SK-N-SH (cell line): ENCODE results near the gene RRAGC. TPM values are rescaled to one million over a fixed set of nuclear protein-coding genes. Genes with fewer than 3 reads are reported as not detected.

ENCODE experiments used
- CTCF ChIA-PET: fragments of 300-600, 350-600 bp; formaldehyde crosslinking; extraction: SDS; loops from one replicate; lab custom pipeline; 2021; lab: Yijun Ruan, JAX
- POLR2A ChIA-PET: fragments of 350-600 bp; sonication (Branson Sonifier 250); formaldehyde crosslinking; extraction: SDS; loops from one replicate; lab custom pipeline; 2020; ENCODE audit warnings: antibody characterized with exemption, inconsistent platforms; lab: Yijun Ruan, JAX
- DNase-seq: peaks from one replicate; pipeline ENCODE4 v3.0.0; 2012
- H2AFZ ChIP-seq: fragments of 200-600 bp; sonication (generic); 2 replicates; pipeline ENCODE4 v1.8.1; 2016; ENCODE audit warnings: antibody characterized with exemption, mild to moderate bottlenecking, low read depth
- H3F3A ChIP-seq: fragments of 200-600 bp; sonication (generic); replicated peaks from 2 replicates; pipeline ENCODE3; 2016; ENCODE audit warnings: antibody characterized with exemption, mild to moderate bottlenecking; ENCODE audit not compliant: insufficient read depth
- H3K27ac ChIP-seq, 2 experiments: fragments of 200-500 bp in 1 of 2; fragments of 200-600 bp in 1 of 2; sonication (Bioruptor generic) in 1 of 2; sonication (generic), shearing (Covaris generic) in 1 of 2; 2 replicates each; pipeline versions ENCODE4 v1.5.1 to v1.6.1; 2014 to 2016; ENCODE audit warnings: low read depth in 2 of 2, inconsistent platforms in 1 of 2, low read length in 1 of 2, mild to moderate bottlenecking in 1 of 2, mixed read lengths in 1 of 2
- H3K27me3 ChIP-seq: fragments of 200-600 bp; sonication (generic), shearing (Covaris generic); 2 replicates; pipeline ENCODE4 v1.6.1; 2016; ENCODE audit warnings: mixed run types; ENCODE audit not compliant: insufficient read depth
- H3K36me3 ChIP-seq, 2 experiments: fragments of 200-500 bp in 1 of 2; fragments of 200-600 bp in 1 of 2; sonication (Bioruptor generic) in 1 of 2; sonication (generic) in 1 of 2; replicated peaks in 1 of 2; 2 replicates each; pipeline versions ENCODE3 to v1.5.1; 2014 to 2016; ENCODE audit warnings: low read length in 1 of 2, mild to moderate bottlenecking in 1 of 2; ENCODE audit not compliant: insufficient read depth in 2 of 2, control insufficient read depth in 1 of 2
- H3K4me1 ChIP-seq, 2 experiments: fragments of 200-500 bp in 1 of 2; fragments of 200-600 bp in 1 of 2; sonication (Bioruptor generic) in 1 of 2; sonication (generic), shearing (Covaris generic) in 1 of 2; 2 replicates each; pipeline versions ENCODE4 v1.5.1 to v1.6.1; 2014 to 2016; ENCODE audit warnings: low read depth in 1 of 2, low read length in 1 of 2, mixed run types in 1 of 2; ENCODE audit not compliant: insufficient read depth in 2 of 2, control insufficient read depth in 1 of 2
- H3K4me2 ChIP-seq: fragments of 200-600 bp; sonication (generic), shearing (Covaris generic); 2 replicates; pipeline ENCODE4 v1.6.1; 2017; ENCODE audit warnings: mixed run types
- H3K4me3 ChIP-seq, 2 experiments: fragments of 200-500 bp in 1 of 2; fragments of 200-600 bp in 1 of 2; sonication (Bioruptor generic) in 1 of 2; sonication (generic), shearing (Covaris generic) in 1 of 2; 2 replicates each; pipeline versions ENCODE4 v1.5.1 to v1.8.1; 2014 to 2016; ENCODE audit warnings: low read depth in 2 of 2, inconsistent platforms in 1 of 2, low read length in 1 of 2, mild to moderate bottlenecking in 1 of 2, mixed read lengths in 1 of 2, moderate library complexity in 1 of 2
- H3K79me2 ChIP-seq: fragments of 200-600 bp; sonication (generic); 2 replicates; pipeline ENCODE4 v1.8.1; 2017; ENCODE audit warnings: mild to moderate bottlenecking; ENCODE audit not compliant: insufficient read depth
- H3K9ac ChIP-seq: fragments of 200-600 bp; sonication (generic); 2 replicates; pipeline ENCODE4 v1.6.1; 2017; ENCODE audit warnings: mixed run types
- H3K9me2 ChIP-seq: fragments of 200-600 bp; sonication (generic); 2 replicates; pipeline ENCODE4 v1.6.1; 2017; ENCODE audit warnings: mixed run types
- H3K9me3 ChIP-seq: fragments of 200-600 bp; sonication (generic); 2 replicates; pipeline ENCODE4 v1.6.1; 2017; ENCODE audit warnings: mixed run types, mild to moderate bottlenecking, moderate library complexity
- H4K20me1 ChIP-seq: fragments of 200-600 bp; sonication (generic); 2 replicates; pipeline ENCODE4 v1.6.1; 2017; ENCODE audit warnings: mild to moderate bottlenecking, mixed run types; ENCODE audit not compliant: insufficient read depth
- FOSL2 ChIP-seq: IDR thresholded peaks from 2 replicates; pipeline ENCODE4 v1.4.0; 2012; ENCODE audit warnings: low read depth, mild to moderate bottlenecking, moderate library complexity, borderline replicate concordance
- GABPA ChIP-seq: IDR thresholded peaks from 2 replicates; pipeline ENCODE4 v1.4.0; 2012; ENCODE audit warnings: low read depth, mild to moderate bottlenecking
- POLR2AphosphoS5 ChIP-seq: IDR thresholded peaks from 2 replicates; pipeline ENCODE4 v1.6.1; 2012; ENCODE audit warnings: low read depth, low read length
- RXRA ChIP-seq: IDR thresholded peaks from 2 replicates; pipeline ENCODE4 v1.4.0; 2012; ENCODE audit warnings: low read depth, mild to moderate bottlenecking, borderline replicate concordance
- TAF1 ChIP-seq: IDR thresholded peaks from 2 replicates; pipeline ENCODE4 v1.6.1; 2012; ENCODE audit warnings: low read depth, mild to moderate bottlenecking, low read length, moderate library complexity, borderline replicate concordance
- YY1 ChIP-seq: IDR thresholded peaks from 2 replicates; pipeline ENCODE4 v1.4.0; 2012; ENCODE audit warnings: low read depth, mild to moderate bottlenecking
- WGBS: methylation state at CpG from one replicate; pipeline ENCODE4 v1.1.6; 2017; ENCODE audit warnings: low lambda C conversion rate; 5-methylcytosine and 5-hydroxymethylcytosine counted together
- polyA plus RNA-seq, 3 experiments: library from polyadenylated mRNA; depleted of rRNA; stranded (reverse); fragments of >200 nt; gene quantifications; 2 replicates each; pipeline ENCODE4 v1.2.3, GENCODE V29; 2012
- TF ChIP-seq, protein P1 (sequence below): IDR thresholded peaks from 2 replicates; pipeline ENCODE4; 2012
- TF ChIP-seq, protein P2 (sequence below): fragments of 200-600 bp; sonication (generic); IDR thresholded peaks from 2 replicates; pipeline ENCODE4 v1.6.1; 2017; ENCODE audit warnings: antibody characterized with exemption, mild to moderate bottlenecking, moderate library complexity
- TF ChIP-seq, protein P3 (sequence below): IDR thresholded peaks from 2 replicates; pipeline ENCODE4 v1.4.0; 2012; ENCODE audit warnings: low read depth
- TF ChIP-seq, protein P4 (sequence below): fragments of 150-350 bp; IDR thresholded peaks from 2 replicates; pipeline ENCODE4 v1.6.1; 2017; ENCODE audit warnings: antibody characterized with exemption, low read length, low read depth, borderline replicate concordance

Gene RRAGC
- polyA plus RNA-seq, 1 of the 3 experiments (the other 2 are of a cell fraction): 9.6 TPM

DNA sequence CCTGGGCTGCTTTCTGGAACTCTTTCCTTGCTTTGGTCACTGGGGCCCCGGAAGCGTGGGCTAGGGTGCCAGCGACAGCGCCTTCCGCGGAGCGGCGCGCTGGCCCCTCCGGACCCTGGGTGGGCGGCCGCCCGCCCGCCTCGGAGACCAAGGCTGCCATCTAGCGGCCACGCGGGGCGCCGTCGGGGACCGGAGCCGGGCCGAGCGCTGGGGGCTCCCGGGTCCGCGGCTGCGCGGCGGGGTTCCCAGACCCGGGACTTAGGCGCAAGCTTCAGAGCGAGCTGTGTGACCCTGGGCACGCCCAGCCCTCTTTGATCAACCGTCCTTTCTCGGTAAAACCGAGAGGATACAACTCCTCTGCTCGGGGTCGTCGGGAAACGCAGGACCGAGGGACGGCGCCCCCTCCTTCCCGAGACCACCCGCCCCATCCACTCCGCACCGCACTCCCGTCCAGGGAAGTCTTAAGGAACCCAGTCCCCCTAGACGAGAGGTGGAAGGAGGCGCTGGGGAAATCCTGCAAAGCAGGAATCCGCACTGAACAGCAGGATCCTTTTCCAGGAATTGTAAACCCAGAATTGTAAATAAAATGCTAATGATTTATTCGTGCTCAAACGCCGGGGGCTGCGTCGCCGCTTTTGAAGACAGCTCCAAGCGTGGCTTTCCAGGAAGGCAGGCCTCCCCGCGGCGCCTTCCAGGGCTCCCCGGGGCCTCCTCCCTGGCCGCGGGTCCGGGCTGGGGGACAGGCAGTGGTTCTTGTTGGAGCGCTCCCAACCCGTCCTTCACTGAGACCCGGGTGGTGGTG is 41.2 kb downstream of the RRAGC start (continued):
- TF ChIP-seq, protein P1, sequence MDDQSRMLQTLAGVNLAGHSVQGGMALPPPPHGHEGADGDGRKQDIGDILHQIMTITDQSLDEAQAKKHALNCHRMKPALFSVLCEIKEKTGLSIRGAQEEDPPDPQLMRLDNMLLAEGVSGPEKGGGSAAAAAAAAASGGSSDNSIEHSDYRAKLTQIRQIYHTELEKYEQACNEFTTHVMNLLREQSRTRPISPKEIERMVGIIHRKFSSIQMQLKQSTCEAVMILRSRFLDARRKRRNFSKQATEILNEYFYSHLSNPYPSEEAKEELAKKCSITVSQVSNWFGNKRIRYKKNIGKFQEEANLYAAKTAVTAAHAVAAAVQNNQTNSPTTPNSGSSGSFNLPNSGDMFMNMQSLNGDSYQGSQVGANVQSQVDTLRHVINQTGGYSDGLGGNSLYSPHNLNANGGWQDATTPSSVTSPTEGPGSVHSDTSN: no peak
- TF ChIP-seq GABPA: no peak
- TF ChIP-seq, protein P2, sequence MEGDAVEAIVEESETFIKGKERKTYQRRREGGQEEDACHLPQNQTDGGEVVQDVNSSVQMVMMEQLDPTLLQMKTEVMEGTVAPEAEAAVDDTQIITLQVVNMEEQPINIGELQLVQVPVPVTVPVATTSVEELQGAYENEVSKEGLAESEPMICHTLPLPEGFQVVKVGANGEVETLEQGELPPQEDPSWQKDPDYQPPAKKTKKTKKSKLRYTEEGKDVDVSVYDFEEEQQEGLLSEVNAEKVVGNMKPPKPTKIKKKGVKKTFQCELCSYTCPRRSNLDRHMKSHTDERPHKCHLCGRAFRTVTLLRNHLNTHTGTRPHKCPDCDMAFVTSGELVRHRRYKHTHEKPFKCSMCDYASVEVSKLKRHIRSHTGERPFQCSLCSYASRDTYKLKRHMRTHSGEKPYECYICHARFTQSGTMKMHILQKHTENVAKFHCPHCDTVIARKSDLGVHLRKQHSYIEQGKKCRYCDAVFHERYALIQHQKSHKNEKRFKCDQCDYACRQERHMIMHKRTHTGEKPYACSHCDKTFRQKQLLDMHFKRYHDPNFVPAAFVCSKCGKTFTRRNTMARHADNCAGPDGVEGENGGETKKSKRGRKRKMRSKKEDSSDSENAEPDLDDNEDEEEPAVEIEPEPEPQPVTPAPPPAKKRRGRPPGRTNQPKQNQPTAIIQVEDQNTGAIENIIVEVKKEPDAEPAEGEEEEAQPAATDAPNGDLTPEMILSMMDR: peak; percentile 69
- TF ChIP-seq, protein P3, sequence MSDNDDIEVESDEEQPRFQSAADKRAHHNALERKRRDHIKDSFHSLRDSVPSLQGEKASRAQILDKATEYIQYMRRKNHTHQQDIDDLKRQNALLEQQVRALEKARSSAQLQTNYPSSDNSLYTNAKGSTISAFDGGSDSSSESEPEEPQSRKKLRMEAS: no peak

DNA sequence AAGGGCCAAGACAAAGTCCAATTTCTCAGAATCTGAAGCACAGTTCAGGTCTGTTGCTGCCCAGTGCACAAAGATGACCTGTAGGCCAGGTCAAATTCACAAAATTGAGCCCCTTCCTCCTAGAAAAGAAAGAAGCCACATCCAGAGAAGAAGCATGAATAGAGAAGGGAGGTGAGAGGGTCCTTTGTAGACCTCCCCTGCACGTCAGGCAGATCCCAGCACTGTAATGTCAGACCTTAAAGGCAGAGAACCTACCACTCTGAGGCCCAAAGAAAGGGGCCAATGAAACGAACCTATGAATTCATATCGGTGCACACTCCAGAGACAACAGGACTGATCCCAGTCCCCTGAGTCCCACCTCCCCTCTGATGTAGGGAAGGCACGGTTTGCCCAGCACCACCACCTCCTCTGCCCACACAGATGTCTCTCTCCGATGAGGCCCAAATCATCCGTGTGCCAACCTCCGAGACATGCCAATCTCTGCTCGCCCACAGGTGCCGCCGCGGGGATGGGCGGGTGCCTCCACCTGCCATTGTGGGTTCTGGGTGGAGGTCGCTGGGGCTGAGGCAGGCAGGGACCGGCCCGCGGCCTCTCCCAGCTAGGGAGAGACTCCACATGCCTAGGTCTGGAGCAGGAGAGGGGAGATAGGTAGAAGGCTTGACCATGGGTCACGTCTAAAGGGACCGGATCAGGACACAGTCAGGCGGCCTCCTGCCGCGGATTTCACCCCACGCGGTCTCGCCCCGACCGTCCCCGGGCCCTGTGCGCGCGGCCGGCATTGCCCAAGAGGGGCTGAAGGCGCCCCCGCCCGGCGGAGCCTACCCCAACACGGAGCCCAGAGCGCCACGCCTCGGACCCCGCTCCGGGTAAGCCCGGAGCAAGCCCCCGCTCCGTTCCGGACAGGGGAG is 42.1 kb downstream of the RRAGC start:
- Histone ChIP-seq H3K9me3 (no peaks in the 10 kb centered on the region), H3K4me3 (peak overlapping the region in 1 of 2 experiments; percentile 35; a peak in 2 of 4 replicates), H2AFZ (no peak overlapping the region)

More for the DNA sequence above, 42.1 kb downstream of the RRAGC start:
- H3K9me2 ChIP-seq: no peaks in the 10 kb centered on the region
- 61% methylated on average over 8 of the region's 45 CpGs for WGBS
- no peaks in the 10 kb centered on the region for H3K79me2 ChIP-seq
- no peaks in the 10 kb centered on the region for H3K36me3 ChIP-seq
- ChIA-PET POLR2A (no interaction called here), CTCF (interaction anchor here (0.9 to 3.0 kb wide), 8 partner anchors 9 to 209 kb away, joined by 3 to 19 read pairs (median 3); no protein-coding TSS in a partner anchor)
- DNase-seq: no peak
- no peaks in the 10 kb centered on the region for H3F3A ChIP-seq
- no peak overlapping the region for H3K27ac ChIP-seq
- H3K9ac ChIP-seq: no peak overlapping the region
- H4K20me1 ChIP-seq: no peaks in the 10 kb centered on the region
- H3K4me1 ChIP-seq: peaks cover 0 to 2% of the 10 kb centered on the region in 2 experiments; a peak in 1 of 4 replicates
- H3K4me2 ChIP-seq: peak overlapping the region; percentile 41; the same call in 1 of the 2 replicates
- H3K27me3 ChIP-seq: peaks cover 93% of the 10 kb centered on the region
- TF ChIP-seq YY1 (no peak), RXRA (no peak), TAF1 (no peak), FOSL2 (no peak), POLR2AphosphoS5 (no peak)
- TF ChIP-seq, protein P4, sequence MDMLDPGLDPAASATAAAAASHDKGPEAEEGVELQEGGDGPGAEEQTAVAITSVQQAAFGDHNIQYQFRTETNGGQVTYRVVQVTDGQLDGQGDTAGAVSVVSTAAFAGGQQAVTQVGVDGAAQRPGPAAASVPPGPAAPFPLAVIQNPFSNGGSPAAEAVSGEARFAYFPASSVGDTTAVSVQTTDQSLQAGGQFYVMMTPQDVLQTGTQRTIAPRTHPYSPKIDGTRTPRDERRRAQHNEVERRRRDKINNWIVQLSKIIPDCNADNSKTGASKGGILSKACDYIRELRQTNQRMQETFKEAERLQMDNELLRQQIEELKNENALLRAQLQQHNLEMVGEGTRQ: no peak
